Suprapubic skin (tissue), 4 donors: ENCODE results near the gene MYO9A. TPM values are rescaled to one million over a fixed set of nuclear protein-coding genes. Genes with fewer than 3 reads are reported as not detected.

Source experiments
- DNase-seq, 2 donors: peaks; one replicate each; pipeline ENCODE4 v3.0.0-alpha.2; 2019; ENCODE audit warnings: low spot score in 2 of 2
- H3K27ac ChIP-seq: fragments of 200-600 bp; sonication (generic); one replicate; pipeline ENCODE4 v1.5.1; 2019
- H3K27me3 ChIP-seq: fragments of 200-600 bp; sonication (generic); one replicate; pipeline ENCODE4 v1.5.1; 2019
- H3K36me3 ChIP-seq: fragments of 200-600 bp; sonication (generic); one replicate; pipeline ENCODE4 v1.5.1; 2019
- H3K4me1 ChIP-seq: fragments of 200-600 bp; sonication (generic); one replicate; pipeline ENCODE4 v1.5.1; 2019
- H3K4me3 ChIP-seq: fragments of 200-600 bp; sonication (generic); one replicate; pipeline ENCODE4 v1.5.1; 2019; ENCODE audit warnings: mild to moderate bottlenecking
- H3K9me3 ChIP-seq: fragments of 200-600 bp; sonication (generic); one replicate; pipeline ENCODE4 v1.5.1; 2019
- CTCF ChIP-seq, 2 donors: fragments of 200-600 bp in 1 of 2; fragments of 450-650 bp in 1 of 2; sonication (generic) in 1 of 2; IDR thresholded peaks; one replicate each; pipeline ENCODE4 v1.5.1; 2016 to 2019; ENCODE audit warnings: antibody characterized with exemption in 2 of 2, mild to moderate bottlenecking in 1 of 2, moderate library complexity in 1 of 2
- EP300 ChIP-seq: sonication (generic); formaldehyde crosslinking; IDR thresholded peaks from one replicate; pipeline ENCODE4 v1.6.1; 2017; ENCODE audit warnings: antibody characterized with exemption
- POLR2A ChIP-seq, 2 donors: fragments of 450-650 bp; IDR thresholded peaks; one replicate each; pipeline ENCODE4 v1.6.1; 2017; ENCODE audit warnings: antibody characterized with exemption in 2 of 2, mild to moderate bottlenecking in 2 of 2, moderate library complexity in 2 of 2
- POLR2AphosphoS5 ChIP-seq, 3 donors: sonication (generic); formaldehyde crosslinking; IDR thresholded peaks; one replicate each; pipeline ENCODE4 v1.6.1; 2017; ENCODE audit warnings: antibody characterized with exemption in 3 of 3
- WGBS: methylation state at CpG from one replicate; pipeline ENCODE4 v1.1.5; 2018; 5-methylcytosine and 5-hydroxymethylcytosine counted together
- total RNA-seq, 4 donors: library from RNA; depleted of rRNA; stranded (reverse); fragments of >200 nt; gene quantifications; one replicate each; pipeline ENCODE4 v1.1.0, GENCODE V29; 2016

The MYO9A gene
- 10 to 100 TPM; 54.0 to 89.7 (median 61.8) TPM for total RNA-seq

DNA sequence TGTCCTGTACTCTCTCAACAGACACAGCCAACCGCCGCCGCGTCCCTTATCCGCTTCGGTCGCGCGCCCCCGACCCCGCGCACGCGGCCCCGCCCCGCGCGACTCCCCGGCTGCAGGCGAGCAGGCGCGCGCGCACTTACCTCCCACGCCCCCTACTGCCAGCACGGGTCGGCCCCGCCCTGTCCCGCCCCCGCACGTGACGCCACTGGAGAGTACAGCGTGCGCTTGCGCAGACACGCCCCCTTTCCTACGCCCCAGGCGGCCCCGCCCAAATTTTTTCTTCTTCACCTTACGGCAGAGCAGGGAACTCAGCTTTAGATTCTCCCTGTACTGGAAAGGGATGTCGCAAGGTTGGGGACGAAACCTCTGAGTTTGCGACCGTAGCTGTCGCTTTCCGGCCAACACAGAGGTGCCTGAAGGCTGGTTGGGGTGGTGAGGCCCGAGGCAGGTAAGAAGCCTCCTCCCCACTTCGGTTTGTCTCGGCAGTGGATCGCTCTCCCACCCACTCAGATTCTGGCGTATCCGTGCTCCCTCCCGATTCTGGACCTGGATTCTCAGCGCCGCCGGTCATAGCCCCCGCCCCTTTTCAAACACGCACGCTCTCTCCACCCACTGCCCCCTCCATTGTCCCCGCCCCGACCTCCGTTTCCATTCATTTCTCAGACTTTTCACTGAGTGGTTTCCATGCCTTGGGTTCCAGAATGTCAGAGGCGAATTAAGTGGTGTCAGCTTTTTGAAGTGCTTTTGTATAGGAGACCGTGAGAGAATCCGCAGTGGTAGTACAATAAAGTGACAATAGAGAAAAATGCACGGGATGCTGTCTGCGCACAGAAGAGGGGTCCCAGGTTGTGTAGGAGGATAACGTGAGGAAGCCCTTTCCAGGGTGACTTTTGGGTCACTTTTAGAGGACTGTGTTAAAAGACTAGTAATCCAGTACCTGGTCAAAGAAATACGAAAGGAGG, at the start of gene MYO9A, which contains the start of gene SENP8:
TSS of gene MYO9A (minus strand) at position 134 of the 962 bp plus-strand sequence. CDS start 71,587 bp downstream, outside the sequence.
TSS of gene SENP8 (plus strand) at position 387 of the 962 bp plus-strand sequence. CDS start 21,221 bp downstream, outside the sequence.
- Histone ChIP-seq H3K36me3 (no peaks in the 10 kb centered on the region), H3K27me3 (no peaks in the 10 kb centered on the region), H3K27ac (peak within 1 kb of the TSS; percentile 95), H3K4me1 (peaks cover 32% of the 10 kb centered on the region), H3K9me3 (no peaks in the 10 kb centered on the region), H3K4me3 (peak within 1 kb of the TSS; percentile 96)
- no peak for TF ChIP-seq POLR2A (IDR thresholded peaks at IDR 0.05)
- peak in 2 of 3 donors; percentile 25 to 39 for TF ChIP-seq POLR2AphosphoS5 (IDR thresholded peaks at IDR 0.05)
- TF ChIP-seq CTCF (IDR thresholded peaks at IDR 0.05): no peak
- TF ChIP-seq EP300: no peak
- peak; percentile 99 for DNase-seq
- under 1% methylated on average over 42 of the region's 69 CpGs for WGBS

GRCh38 chr15:72167445-72167844, 49.5 kb upstream of the MYO9A start:
- Histone ChIP-seq H3K4me1 (no peaks in the 10 kb centered on the region), H3K27me3 (no peaks in the 10 kb centered on the region), H3K36me3 (no peaks in the 10 kb centered on the region), H3K9me3 (no peaks in the 10 kb centered on the region), H3K27ac (no peak overlapping the region), H3K4me3 (no peak overlapping the region)
- TF ChIP-seq CTCF (IDR thresholded peaks at IDR 0.05): no peak
- TF ChIP-seq POLR2AphosphoS5 (IDR thresholded peaks at IDR 0.05): no peak
- no peak for TF ChIP-seq EP300
- no peak for TF ChIP-seq POLR2A (IDR thresholded peaks at IDR 0.05)
- DNase-seq: no peak
- no CpG with 5 or more reads among the region's 6 CpGs for WGBS

DNA sequence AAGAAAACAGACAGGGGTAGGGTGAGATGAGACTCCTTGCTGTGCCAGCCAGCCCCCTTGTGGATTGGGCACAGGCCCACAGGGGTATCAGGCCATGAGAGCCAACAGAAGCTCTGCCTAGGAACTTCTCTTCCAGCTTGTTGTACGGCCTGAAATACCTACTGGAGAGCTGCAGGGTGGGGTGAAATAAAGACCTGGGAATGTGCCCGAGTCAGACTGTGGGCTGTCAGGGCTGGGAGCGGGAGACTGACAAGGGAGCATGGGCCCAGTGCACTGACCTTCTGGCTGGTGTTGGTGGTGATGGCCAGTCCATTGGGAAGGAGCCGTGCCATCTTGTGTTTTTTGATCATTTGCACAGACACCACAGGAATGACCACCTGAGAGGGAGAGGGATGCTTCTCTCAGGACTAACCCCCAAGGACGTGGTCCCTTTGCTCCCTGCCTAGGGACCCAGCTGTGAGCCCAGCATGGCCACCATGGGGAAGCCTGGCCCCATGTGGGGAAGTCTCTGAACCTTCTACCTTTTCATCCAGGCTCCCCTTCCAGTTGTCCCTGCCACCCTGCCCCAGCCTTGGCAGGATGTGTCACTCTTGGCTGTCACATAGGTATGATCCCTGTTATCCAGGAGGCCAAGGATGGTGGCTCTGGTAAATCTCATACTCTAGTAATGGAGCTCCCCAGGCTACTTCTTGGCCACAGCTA, 48.9 kb upstream of the MYO9A start:
- no peak for TF ChIP-seq POLR2AphosphoS5 (IDR thresholded peaks at IDR 0.05)
- TF ChIP-seq CTCF (IDR thresholded peaks at IDR 0.05): no peak
- no peak for TF ChIP-seq POLR2A (IDR thresholded peaks at IDR 0.05)
- TF ChIP-seq EP300: no peak
- Histone ChIP-seq H3K27me3 (no peaks in the 10 kb centered on the region), H3K27ac (no peak overlapping the region), H3K36me3 (no peaks in the 10 kb centered on the region), H3K4me3 (no peak overlapping the region), H3K4me1 (no peaks in the 10 kb centered on the region), H3K9me3 (no peaks in the 10 kb centered on the region)
- 94% methylated on average over 5 of the region's 5 CpGs for WGBS
- no peak for DNase-seq

DNA sequence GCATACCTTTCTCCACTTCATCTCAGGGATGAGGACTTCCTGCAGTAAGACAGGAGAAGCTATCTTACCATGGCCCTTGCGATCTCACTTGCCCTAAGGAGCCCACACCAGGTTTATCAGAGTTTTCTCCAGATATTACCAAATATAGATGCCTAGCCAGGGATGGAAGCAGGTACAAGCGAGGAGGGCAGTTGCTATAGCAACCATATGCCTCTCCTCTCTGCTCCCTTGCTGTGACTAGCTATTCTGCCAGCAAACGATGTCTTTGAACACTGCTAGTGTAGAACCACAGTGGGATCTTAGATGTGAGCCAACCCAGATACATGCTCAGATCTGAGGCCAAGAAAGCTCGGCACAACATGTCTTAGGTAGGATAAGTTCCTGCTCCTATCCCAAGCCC, 45.8 kb upstream of the MYO9A start:
- H3K27ac ChIP-seq: no peak overlapping the region
- no peaks in the 10 kb centered on the region for H3K9me3 ChIP-seq
- no peaks in the 10 kb centered on the region for H3K4me1 ChIP-seq
- DNase-seq: no peak
- no peak for TF ChIP-seq EP300
- TF ChIP-seq POLR2A (IDR thresholded peaks at IDR 0.05): no peak
- no peak for TF ChIP-seq CTCF (IDR thresholded peaks at IDR 0.05)
- 65% methylated on average over 4 of the region's 4 CpGs for WGBS
- H3K4me3 ChIP-seq: no peak overlapping the region
- H3K36me3 ChIP-seq: no peaks in the 10 kb centered on the region
- no peaks in the 10 kb centered on the region for H3K27me3 ChIP-seq

DNA sequence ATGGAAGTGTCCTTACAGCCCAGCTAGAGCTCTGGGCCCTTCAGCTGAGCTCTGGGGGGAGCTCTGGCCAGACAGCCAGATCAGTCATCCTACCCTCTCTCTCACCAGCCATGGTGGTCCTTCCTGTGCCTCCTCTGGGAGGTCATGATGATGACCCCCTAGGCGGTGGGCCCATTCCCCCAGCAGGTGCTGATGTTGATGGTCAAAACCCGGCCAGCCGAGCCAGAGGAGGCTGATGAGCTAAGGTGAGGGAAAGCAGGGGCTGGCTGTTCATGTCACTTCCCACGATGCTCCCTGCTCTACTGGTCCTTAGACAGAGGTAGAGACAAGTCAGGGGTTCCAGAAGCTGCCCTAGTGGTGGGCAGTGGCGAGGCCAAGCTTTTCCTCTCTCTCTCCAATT, 44.6 kb upstream of the MYO9A start:
- Histone ChIP-seq H3K4me3 (no peak overlapping the region), H3K27ac (no peak overlapping the region)
- WGBS: 94% methylated on average over 5 of the region's 5 CpGs

More for the DNA sequence above, 44.6 kb upstream of the MYO9A start:
- no peaks in the 10 kb centered on the region for H3K36me3 ChIP-seq
- DNase-seq: no peak
- TF ChIP-seq POLR2A (IDR thresholded peaks at IDR 0.05) (no peak), CTCF (IDR thresholded peaks at IDR 0.05) (no peak), POLR2AphosphoS5 (IDR thresholded peaks at IDR 0.05) (no peak), EP300 (no peak)
- H3K4me1 ChIP-seq: no peaks in the 10 kb centered on the region
- H3K27me3 ChIP-seq: no peaks in the 10 kb centered on the region
- no peaks in the 10 kb centered on the region for H3K9me3 ChIP-seq
